Loucy (cell line): ENCODE results near the gene NADSYN1.

ENCODE experiments used
- CTCF ChIP-seq: fragments of 200-600 bp; sonication (generic); conservative IDR thresholded peaks from 2 replicates; pipeline ENCODE4 v1.5.1; 2014; ENCODE audit warnings: mild to moderate bottlenecking, antibody characterized with exemption, low read length
- EZH2phosphoT487 ChIP-seq: fragments of 200-600 bp; IDR thresholded peaks from 2 replicates; pipeline ENCODE4 v1.6.1; 2018; ENCODE audit warnings: antibody characterized with exemption, mild to moderate bottlenecking, moderate library complexity, borderline replicate concordance

GRCh38 chr11:71519546-71519945 lies 66.5 kb downstream of the NADSYN1 start:
- TF ChIP-seq EZH2phosphoT487 = no peak
- no peak for TF ChIP-seq CTCF
